GM12878 (cell line): ENCODE measurements around the gene ABCF3. TPM values are rescaled to one million over a fixed set of nuclear protein-coding genes. Genes with fewer than 3 reads are reported as not detected.

Experiments
- ASH2L ChIP-seq: fragments of 300-600, 200-600 bp; sonication (generic); IDR thresholded peaks from 2 replicates; pipeline ENCODE4 v1.6.1; 2017; ENCODE audit warnings: low read depth, mild to moderate bottlenecking, borderline replicate concordance
- CHD1 ChIP-seq: IDR thresholded peaks from 2 replicates; pipeline ENCODE4 v1.6.1; 2012; ENCODE audit warnings: low read depth, low read length, improper control_type of control experiment
- CREB1 ChIP-seq: IDR thresholded peaks from 2 replicates; pipeline ENCODE4 v1.6.1; 2012; ENCODE audit warnings: low read depth, mild to moderate bottlenecking, inconsistent platforms
- CREM ChIP-seq: IDR thresholded peaks from 2 replicates; pipeline ENCODE4 v1.6.1; 2014; ENCODE audit warnings: antibody characterized with exemption, low read depth
- DPF2 ChIP-seq: fragments of 450-650 bp; IDR thresholded peaks from 2 replicates; pipeline ENCODE4 v1.6.1; 2017; ENCODE audit warnings: mild to moderate bottlenecking
- ESRRA ChIP-seq: IDR thresholded peaks from 2 replicates; pipeline ENCODE4 v1.6.1; 2012; ENCODE audit warnings: mild to moderate bottlenecking, low read length, improper control_type of control experiment
- ETV6 ChIP-seq, 2 experiments: fragments of 450-650 bp in 1 of 2; IDR thresholded peaks in 1 of 2; conservative IDR thresholded peaks in 1 of 2; 2 replicates each; pipeline ENCODE4 v1.6.1; 2014; ENCODE audit warnings: antibody characterized with exemption in 1 of 2, borderline replicate concordance in 1 of 2, low read depth in 1 of 2, mild to moderate bottlenecking in 1 of 2, moderate library complexity in 1 of 2
- HDGF ChIP-seq: fragments of 450-650 bp; IDR thresholded peaks from 2 replicates; pipeline ENCODE4 v1.6.1; 2016; ENCODE audit warnings: antibody characterized with exemption
- KDM1A ChIP-seq: fragments of 200-600 bp; sonication (generic); IDR thresholded peaks from 2 replicates; pipeline ENCODE4 v1.6.1; 2016; ENCODE audit warnings: borderline replicate concordance
- MEF2A ChIP-seq: IDR thresholded peaks from 2 replicates; pipeline ENCODE4 v1.6.1; 2011; ENCODE audit warnings: low read depth, mild to moderate bottlenecking, low read length, moderate library complexity; ENCODE audit not compliant: insufficient read depth
- NFXL1 ChIP-seq: fragments of 450-650 bp; IDR thresholded peaks from 2 replicates; pipeline ENCODE4 v1.6.1; 2017; ENCODE audit warnings: antibody characterized with exemption, mild to moderate bottlenecking, borderline replicate concordance
- NFYB ChIP-seq: IDR thresholded peaks from 2 replicates; pipeline ENCODE4 v1.6.1; 2011; ENCODE audit warnings: low read depth, mild to moderate bottlenecking, low read length, improper control_type of control experiment, moderate library complexity; ENCODE audit not compliant: insufficient read depth
- NR2F1 ChIP-seq: fragments of 450-650 bp; conservative IDR thresholded peaks from 2 replicates; pipeline ENCODE4 v1.6.1; 2017; ENCODE audit warnings: mild to moderate bottlenecking
- NRF1 ChIP-seq: conservative IDR thresholded peaks from 2 replicates; pipeline ENCODE4 v1.6.1; 2011; ENCODE audit warnings: mild to moderate bottlenecking, low read depth, low read length, improper control_type of control experiment
- POLR2A ChIP-seq: IDR thresholded peaks from 2 replicates; pipeline ENCODE4 v1.6.1; 2011; ENCODE audit warnings: low read depth, mild to moderate bottlenecking, low read length
- SMARCA5 ChIP-seq: fragments of 450-650 bp; IDR thresholded peaks from 2 replicates; pipeline ENCODE4 v1.6.1; 2017; ENCODE audit warnings: mild to moderate bottlenecking
- SREBF1 ChIP-seq: IDR thresholded peaks from 2 replicates; pipeline ENCODE4 v1.6.1; 2012; ENCODE audit warnings: mild to moderate bottlenecking, low read length
- TBL1XR1 ChIP-seq: IDR thresholded peaks from 2 replicates; pipeline ENCODE4 v1.6.1; 2012; ENCODE audit warnings: low read depth, low read length, improper control_type of control experiment
- YBX1 ChIP-seq: fragments of 450-650 bp; IDR thresholded peaks from 2 replicates; pipeline ENCODE4 v1.6.1; 2016; ENCODE audit warnings: antibody characterized with exemption
- YY1 ChIP-seq: IDR thresholded peaks from 2 replicates; pipeline ENCODE4 v1.6.1; 2011; ENCODE audit warnings: low read depth, mild to moderate bottlenecking, low read length
- ZNF687 ChIP-seq: fragments of 450-650 bp; IDR thresholded peaks from 2 replicates; pipeline ENCODE4 v1.6.1; 2017; ENCODE audit warnings: mild to moderate bottlenecking, moderate library complexity
- polyA plus RNA-seq, 11 experiments: library from polyadenylated mRNA; depleted of rRNA in 4 of 11; unstranded in 6 of 11; stranded (reverse) in 5 of 11; fragments of >200 nt; fragmentation: Nextera tagmentation in 4 of 11; fragmentation: Illumina TruSeq in 1 of 11; extraction: Ambion mirVana in 4 of 11; extraction: Trizol in 1 of 11; gene quantifications; 1 replicate in 1 of 11; 2 replicates in 10 of 11; pipeline versions ENCODE4 v1.2.1 to v1.2.3, GENCODE V29; 2011 to 2016; ENCODE audit warnings: inconsistent platforms in 2 of 11, missing spikeins in 2 of 11, low read depth in 1 of 11
- total RNA-seq, 4 experiments: library from RNA; depleted of rRNA in 3 of 4; stranded (reverse); fragments of >200 nt in 3 of 4; fragmentation: Illumina TruSeq in 1 of 4; extraction: Trizol in 1 of 4; gene quantifications; 2 replicates each; pipeline versions ENCODE4 v1.2.1 to v1.2.3, GENCODE V29; 2013 to 2021
- TF ChIP-seq, protein P1 (sequence below): fragments of 450-650 bp; IDR thresholded peaks from 2 replicates; pipeline ENCODE4 v1.6.1; 2018; ENCODE audit warnings: mild to moderate bottlenecking, low read depth, moderate library complexity; ENCODE audit not compliant: partially characterized antibody
- TF ChIP-seq, protein P2 (sequence below): fragments of 450-650 bp; IDR thresholded peaks from 2 replicates; pipeline ENCODE4 v1.6.1; 2014; ENCODE audit warnings: mild to moderate bottlenecking
- TF ChIP-seq, protein P3 (sequence below): IDR thresholded peaks from 2 replicates; pipeline ENCODE4 v1.6.1; 2012; ENCODE audit warnings: low read depth, low read length, improper control_type of control experiment

The ABCF3 gene
- total and polyA plus RNA-seq, 10 of the 15 experiments (the other 5 are each of a cell fraction or from before 2014, with no cell fraction given), result 6.1 to 71.3 (median 46.9) TPM

DNA sequence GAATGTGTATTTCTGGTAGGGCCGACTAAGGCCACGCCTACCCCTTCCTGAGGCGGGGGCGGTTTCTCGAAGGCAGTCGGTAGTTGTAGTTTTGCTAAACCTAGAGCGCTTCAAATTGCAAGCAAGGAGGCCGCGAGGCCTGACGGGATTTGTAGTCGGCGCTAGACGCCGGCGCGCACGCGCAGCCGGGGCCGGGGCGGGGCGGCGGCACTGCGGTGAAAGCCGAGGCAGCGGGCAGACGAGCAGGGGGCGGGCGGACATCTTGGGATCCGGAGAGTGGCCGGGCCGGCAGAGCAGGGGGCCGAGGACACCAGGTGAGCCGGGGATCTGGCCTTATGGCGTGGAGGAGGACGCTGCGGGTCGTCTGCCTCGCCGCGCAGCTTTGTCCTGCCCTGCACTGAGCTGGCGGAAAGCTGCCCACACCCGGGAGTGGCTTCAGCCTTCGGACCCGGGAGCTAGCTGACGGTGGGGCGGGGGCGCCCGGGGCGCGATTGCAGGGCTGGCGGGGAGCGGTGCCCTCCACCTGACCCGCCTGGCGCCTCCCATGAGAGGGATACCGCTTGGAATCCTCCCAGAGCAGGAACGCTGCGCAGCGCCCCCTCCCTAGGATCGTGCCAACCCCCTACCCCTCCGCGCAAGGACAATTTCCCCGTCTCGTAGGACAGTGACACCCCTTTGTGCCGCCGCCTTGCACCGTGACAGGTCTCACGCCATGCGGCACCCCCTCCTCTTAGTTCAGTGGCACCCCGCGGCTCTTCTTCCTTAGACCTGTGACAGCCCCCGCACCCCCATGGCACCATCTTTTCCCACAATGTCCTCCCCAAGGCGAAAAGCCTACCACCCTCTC lies 11.1 kb upstream of the ABCF3 start, which contains the start of gene AP2M1 (continued):
- TF ChIP-seq, protein P1, sequence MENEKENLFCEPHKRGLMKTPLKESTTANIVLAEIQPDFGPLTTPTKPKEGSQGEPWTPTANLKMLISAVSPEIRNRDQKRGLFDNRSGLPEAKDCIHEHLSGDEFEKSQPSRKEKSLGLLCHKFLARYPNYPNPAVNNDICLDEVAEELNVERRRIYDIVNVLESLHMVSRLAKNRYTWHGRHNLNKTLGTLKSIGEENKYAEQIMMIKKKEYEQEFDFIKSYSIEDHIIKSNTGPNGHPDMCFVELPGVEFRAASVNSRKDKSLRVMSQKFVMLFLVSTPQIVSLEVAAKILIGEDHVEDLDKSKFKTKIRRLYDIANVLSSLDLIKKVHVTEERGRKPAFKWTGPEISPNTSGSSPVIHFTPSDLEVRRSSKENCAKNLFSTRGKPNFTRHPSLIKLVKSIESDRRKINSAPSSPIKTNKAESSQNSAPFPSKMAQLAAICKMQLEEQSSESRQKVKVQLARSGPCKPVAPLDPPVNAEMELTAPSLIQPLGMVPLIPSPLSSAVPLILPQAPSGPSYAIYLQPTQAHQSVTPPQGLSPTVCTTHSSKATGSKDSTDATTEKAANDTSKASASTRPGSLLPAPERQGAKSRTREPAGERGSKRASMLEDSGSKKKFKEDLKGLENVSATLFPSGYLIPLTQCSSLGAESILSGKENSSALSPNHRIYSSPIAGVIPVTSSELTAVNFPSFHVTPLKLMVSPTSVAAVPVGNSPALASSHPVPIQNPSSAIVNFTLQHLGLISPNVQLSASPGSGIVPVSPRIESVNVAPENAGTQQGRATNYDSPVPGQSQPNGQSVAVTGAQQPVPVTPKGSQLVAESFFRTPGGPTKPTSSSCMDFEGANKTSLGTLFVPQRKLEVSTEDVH, result no peak
- TF ChIP-seq CHD1 (no peak), NFXL1 (no peak), NFYB (no peak), NRF1 (peak; percentile 88), ASH2L (no peak), SMARCA5 (peak; percentile 68), DPF2 (0 out of 2 replicates have a peak, but pooled peaks have one; percentile 20), MEF2A (no peak), YBX1 (no peak), POLR2A (peak; percentile 94), ESRRA (no peak), CREB1 (peak; percentile 82), HDGF (no peak), SREBF1 (peak; percentile 90; the same call in 1 of the 2 replicates), KDM1A (no peak), CREM (peak; percentile 90; the same call in 1 of the 2 replicates), ZNF687 (no peak), YY1 (peak; percentile 93), TBL1XR1 (no peak), ETV6 (conservative IDR thresholded peaks at IDR 0.05 in 1 of 2, IDR thresholded peaks at IDR 0.05 in 1 of 2; ENCODE audit: borderline replicate concordance in 1 of 2, low read depth in 1 of 2) (no peak), NR2F1 (no peak)
- TF ChIP-seq, protein P2, sequence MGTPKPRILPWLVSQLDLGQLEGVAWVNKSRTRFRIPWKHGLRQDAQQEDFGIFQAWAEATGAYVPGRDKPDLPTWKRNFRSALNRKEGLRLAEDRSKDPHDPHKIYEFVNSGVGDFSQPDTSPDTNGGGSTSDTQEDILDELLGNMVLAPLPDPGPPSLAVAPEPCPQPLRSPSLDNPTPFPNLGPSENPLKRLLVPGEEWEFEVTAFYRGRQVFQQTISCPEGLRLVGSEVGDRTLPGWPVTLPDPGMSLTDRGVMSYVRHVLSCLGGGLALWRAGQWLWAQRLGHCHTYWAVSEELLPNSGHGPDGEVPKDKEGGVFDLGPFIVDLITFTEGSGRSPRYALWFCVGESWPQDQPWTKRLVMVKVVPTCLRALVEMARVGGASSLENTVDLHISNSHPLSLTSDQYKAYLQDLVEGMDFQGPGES, result no peak
- TF ChIP-seq, protein P3, sequence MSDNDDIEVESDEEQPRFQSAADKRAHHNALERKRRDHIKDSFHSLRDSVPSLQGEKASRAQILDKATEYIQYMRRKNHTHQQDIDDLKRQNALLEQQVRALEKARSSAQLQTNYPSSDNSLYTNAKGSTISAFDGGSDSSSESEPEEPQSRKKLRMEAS, result no peak
